ENCODE measurements around the gene FAM199X.
"Not testable (repeated sequence)": the region's sequence is repeated elsewhere in the genome, so short reads cannot be mapped to it uniquely, and the experiment has no call there.

The FAM199X gene

DNA sequence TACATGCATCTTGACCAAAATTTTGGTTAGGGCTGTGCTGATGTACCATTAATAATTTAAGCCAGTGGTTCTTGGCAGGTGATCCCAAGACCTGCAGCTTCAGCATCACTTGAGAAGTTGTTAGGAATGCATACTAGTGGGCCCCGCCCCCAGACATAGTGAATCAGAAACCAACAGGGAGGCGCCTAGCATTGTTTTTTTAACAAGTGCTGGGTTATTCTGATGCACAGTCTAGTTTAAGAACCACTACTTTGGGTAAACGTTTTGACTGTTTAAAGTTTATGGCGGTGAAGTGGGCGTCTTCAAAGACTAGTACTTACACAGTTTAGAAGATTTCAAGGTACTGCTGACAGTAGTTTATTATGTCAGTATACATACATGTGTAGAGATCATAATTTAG, 23.6 kb downstream of the FAM199X start:
- DNase-seq (ENCODE audit: low read depth): no peak

DNA sequence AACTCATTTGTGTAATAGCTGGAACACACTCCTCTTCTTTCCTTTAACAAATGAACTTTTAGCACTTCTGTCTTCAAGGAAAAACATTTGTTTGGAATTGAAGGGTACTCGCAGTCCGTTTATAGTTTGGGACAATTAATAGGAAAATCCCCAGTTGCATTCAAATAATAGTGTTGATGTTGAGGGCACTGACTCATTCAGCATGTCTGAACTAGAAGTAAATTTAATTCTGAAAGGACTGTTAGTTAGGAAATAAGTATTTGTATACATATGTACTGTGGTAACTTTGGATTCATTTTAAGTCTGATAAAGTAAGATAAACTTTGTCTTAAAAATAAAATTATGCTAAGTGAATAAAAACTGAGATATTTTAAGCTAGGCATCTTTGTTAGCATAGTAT, 27.2 kb downstream of the FAM199X start:
- DNase-seq (ENCODE audit: low read depth): no peak

DNA sequence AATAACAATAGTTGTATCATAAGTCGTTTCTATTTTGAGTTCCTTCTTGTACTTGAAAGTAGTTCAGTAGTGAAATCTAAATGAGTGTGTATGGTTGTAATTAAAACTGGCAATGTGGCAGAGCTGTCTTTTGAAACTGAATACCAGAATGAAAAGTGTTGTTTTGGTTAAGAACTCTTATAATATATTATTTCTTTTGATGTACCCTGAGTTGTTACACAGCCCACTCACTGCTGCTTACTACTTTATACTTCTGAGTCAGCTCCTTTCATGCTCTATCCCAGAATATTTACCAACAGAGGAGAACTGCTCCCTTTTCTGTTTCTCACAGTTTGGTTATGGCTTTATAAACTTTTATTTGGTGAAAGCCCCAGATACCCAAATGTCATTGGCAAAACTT, 28.8 kb downstream of the FAM199X start:
- DNase-seq (ENCODE audit: low read depth): no peak

DNA sequence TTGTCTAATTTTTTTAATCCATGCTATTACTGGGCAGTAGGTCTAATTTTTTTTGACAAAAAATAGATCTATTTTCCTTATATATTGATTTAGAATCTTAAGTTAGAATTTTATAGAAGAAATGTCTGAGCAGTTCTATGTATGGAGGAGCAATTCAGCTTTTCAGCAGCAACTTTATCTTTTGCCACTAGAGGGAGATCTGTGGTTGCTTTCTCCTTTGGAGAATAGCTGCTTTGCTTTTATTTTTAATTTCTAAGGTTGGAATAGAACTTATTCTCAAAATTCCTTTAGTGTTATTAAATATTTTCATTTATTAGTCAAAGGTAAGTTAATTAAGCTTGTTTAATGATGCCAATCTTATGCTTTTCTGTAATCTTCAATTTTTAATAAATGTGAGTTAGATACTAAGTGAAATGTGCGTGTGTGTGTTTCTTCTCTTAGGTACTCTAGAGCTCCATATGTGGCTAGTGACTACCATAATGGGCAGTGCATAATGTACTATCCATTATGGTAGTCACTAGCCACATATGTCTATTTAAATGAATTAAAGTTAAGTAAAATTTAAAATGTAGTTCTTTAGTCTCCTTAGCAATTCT, 29.3 kb downstream of the FAM199X start:
- DNase-seq (ENCODE audit: low read depth): no peak

DNA sequence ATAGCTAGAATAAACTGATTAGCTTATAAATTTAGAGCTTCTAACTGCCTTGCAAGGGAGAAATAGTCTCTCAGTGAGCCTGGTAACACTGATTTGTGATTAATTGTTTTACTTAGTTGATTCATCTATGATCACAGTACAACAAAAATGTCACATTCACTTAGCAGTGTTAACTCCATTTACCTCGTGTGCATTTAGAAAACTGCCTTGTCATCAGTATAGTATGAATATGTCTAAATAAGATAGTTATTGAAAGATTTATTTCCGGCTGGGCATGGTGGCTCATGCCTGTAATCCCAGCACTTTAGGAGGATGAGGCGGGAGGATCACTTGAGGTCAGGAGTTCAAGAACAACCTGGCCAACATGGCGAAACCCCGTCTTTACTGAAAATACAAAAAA, 39.3 kb downstream of the FAM199X start:
- DNase-seq (ENCODE audit: low read depth): no peak

DNA sequence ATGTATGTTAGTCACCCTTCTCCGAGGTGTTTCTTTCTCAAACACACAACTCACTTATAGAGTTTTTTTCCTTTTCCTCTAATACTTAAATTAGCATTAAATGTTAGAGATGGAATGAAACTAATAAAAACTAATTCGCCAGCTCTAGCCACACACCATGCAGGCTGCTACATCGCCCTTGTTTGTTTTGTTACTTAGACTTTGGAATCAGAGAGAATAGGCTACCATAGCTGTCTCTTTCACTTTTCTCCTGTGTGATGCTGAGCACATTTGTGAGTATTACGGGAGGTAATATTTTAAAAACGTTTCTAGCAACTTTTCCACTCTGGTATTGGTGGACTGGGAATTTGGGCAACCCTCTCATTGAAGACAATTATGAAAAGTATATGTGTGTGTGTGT, 44.9 kb downstream of the FAM199X start:
- no peak for DNase-seq (ENCODE audit: low read depth)

DNA sequence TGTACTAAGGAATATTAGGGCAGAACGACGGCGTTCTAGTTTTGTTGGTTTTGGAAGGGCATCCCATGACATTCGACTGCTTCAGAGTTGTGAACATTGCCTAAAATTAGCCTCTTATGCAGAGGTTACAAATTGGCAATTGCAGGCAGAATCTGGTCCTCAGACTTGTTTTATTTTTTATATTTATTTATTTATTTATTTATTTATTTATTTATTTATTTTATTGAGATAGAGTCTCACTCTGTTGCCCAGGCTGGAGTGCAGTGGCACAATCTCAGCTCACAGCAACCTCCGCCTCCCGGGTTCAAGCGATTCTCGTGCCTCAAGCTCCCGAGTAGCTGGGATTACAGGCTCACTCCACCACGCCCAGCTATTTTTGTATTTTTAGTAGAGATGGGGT, 63.8 kb downstream of the FAM199X start:
- DNase-seq (ENCODE audit: low read depth): not testable (repeated sequence)
